MG63 (cell line): ENCODE data around the gene FERD3L. TPM values are rescaled to one million over a fixed set of nuclear protein-coding genes. Genes with fewer than 3 reads are reported as not detected.

Experiments used
- total RNA-seq: library from RNA; depleted of rRNA; stranded (reverse); fragments of >200 nt; shearing (Covaris generic); gene quantifications from 2 replicates; pipeline ENCODE4 v1.2.3, GENCODE V29; 2014; ENCODE audit warnings: low replicate concordance; rRNA removed

Gene FERD3L
- total RNA-seq, 1 experiment from 2014 or later = not detected

Other genes starting within 250 kb of the FERD3L start
- 8.9 and 22.8 TPM in 2 replicates for gene TWIST1, start 27.8 kb downstream of the FERD3L start, total RNA-seq